GM18517 (cell line): ENCODE data around the gene CCL7.

ENCODE experiments used
- ATAC-seq: cut with Tn5 transposase; IDR thresholded peaks from one replicate; pipeline ENCODE4 v1.9.1; 2021; ENCODE audit warnings: mild to moderate bottlenecking, moderate library complexity; ENCODE audit not compliant: unreplicated experiment

The CCL7 gene

GRCh38 chr17:34285286-34285792 lies 15.3 kb downstream of the CCL7 start, which contains the start of gene CCL11:
Gene CCL11 (plus strand): TSS chr17:34285742. CDS start chr17:34285809, 67 bp downstream.
- no peak for ATAC-seq

DNA sequence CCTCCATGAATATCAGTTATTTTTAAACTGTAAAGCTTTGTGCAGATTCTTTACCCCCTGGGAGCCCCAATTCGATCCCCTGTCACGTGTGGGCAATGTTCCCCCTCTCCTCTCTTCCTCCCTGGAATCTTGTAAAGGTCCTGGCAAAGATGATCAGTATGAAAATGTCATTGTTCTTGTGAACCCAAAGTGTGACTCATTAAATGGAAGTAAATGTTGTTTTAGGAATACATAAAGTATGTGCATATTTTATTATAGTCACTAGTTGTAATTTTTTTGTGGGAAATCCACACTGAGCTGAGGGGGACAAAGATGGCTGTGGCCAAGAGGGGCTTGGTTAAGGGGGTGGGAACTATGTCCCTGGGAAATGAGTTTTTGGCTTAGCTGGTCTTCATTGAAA lies 17.9 kb downstream of the CCL7 start:
- no peak for ATAC-seq

- ATAC-seq: no peak
Observed at GRCh38 chr17:34290586-34290985, 20.6 kb downstream of the CCL7 start.

GRCh38 chr17:34291721-34292348 lies 21.8 kb downstream of the CCL7 start:
- no peak for ATAC-seq

GRCh38 chr17:34299027-34299426 lies 29.0 kb downstream of the CCL7 start:
- ATAC-seq: no peak

- no peak for ATAC-seq
Observed at GRCh38 chr17:34299956-34300577, 30.0 kb downstream of the CCL7 start.

- no peak for ATAC-seq
Observed at GRCh38 chr17:34300652-34301370, 30.8 kb downstream of the CCL7 start.

DNA sequence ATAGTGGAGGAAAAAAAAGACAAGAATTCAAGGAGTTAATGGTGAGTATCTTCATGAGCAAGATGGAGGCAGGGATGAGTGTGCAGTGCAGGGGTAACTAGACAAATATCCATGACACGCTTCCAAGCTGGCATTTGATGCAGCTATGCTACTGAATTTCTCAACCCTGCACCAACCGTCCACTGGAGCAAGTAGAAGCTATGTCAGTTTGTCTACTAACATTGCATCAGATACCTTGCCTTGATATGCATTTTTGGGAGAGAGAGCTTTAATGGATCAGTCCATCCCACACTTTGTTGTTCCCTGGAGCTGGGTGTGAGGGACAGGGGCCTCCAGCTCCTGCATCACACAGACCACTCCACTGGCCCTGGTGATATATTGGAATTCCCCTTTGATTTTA lies 32.0 kb downstream of the CCL7 start:
- no peak for ATAC-seq

- no peak for ATAC-seq
Observed at GRCh38 chr17:34302636-34303035, 32.6 kb downstream of the CCL7 start.

GRCh38 chr17:34303606-34304005 lies 33.6 kb downstream of the CCL7 start:
- no peak for ATAC-seq

- no peak for ATAC-seq
Observed at GRCh38 chr17:34305061-34305460, 35.0 kb downstream of the CCL7 start.

GRCh38 chr17:34305606-34306005 lies 35.6 kb downstream of the CCL7 start:
- ATAC-seq: no peak

GRCh38 chr17:34306466-34306865 lies 36.4 kb downstream of the CCL7 start:
- no peak for ATAC-seq

DNA sequence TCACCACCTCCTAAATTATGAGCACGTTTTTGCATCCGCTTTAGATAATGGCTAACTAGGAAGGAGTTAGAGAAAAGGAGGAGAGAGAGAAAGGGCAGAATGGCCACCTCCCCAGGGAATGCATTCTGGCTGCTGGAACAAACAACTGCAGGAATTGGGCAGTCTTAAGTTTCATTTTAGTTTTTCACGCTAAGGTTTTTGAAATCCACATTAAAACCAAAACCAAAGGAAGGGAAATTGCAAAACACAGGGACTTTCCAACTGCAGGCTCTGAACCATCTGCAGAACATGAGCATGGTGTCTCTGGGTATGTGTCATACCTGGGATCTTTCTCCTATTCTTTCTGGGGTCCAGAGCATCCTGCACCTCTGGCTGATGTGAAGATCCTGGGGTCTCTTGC lies 37.1 kb downstream of the CCL7 start:
- no peak for ATAC-seq

DNA sequence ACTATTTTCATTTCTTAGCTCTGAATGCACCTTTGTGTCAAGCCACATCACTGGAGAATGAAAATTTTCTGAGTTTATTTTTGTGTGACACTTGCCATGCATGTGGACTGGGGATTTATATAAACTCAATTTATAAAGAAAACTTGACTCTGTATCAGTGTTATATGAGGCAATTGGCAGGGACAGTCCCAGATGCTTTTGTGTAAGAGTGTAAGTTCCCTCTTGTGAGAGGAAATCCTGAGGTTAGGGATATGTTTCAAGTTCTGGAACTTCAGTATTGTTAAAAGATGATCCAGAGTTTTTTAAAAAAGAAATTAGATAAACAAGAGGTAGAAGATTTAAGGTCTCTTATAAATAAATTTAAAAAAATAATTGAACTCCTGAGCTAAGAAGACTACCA lies 38.4 kb downstream of the CCL7 start:
- no peak for ATAC-seq

GRCh38 chr17:34311291-34311690 lies 41.3 kb downstream of the CCL7 start:
- ATAC-seq: no peak

GRCh38 chr17:34312080-34312479 lies 42.1 kb downstream of the CCL7 start:
- no peak for ATAC-seq

DNA sequence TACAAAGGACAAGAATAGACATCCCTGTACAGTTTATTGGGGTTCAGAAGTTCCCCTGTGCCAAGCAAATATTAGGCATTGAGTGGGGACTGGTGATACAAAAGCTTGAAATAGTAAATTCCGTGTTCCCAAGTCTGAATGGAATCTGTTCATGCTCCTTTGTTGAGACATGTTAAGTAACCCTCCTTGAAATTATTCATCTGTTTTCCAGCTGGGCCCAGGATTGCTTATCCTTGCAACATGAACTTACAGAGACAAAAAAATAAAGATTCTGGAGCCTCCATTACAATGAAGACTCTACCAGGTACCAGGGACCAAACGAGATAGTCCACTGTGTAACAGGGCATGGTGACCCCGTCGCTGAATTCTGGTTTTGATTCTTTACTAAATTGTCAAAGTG lies 43.1 kb downstream of the CCL7 start:
- ATAC-seq: no peak

GRCh38 chr17:34314279-34314678 lies 44.3 kb downstream of the CCL7 start:
- no peak for ATAC-seq

- no peak for ATAC-seq
Observed at GRCh38 chr17:34318474-34318873, 48.5 kb downstream of the CCL7 start.

- no peak for ATAC-seq
Observed at GRCh38 chr17:34319039-34319483, 49.0 kb downstream of the CCL7 start, which contains the start of gene CCL8. Gene CCL8 (plus strand): TSS chr17:34319435. CDS start chr17:34319502, 67 bp downstream.
